ENCODE data around the gene NKPD1.

Gene NKPD1

GRCh38 chr19:45117671-45118070, 43.1 kb downstream of the NKPD1 start:
- DNase-seq (ENCODE audit: low spot score) = no peak

GRCh38 chr19:45117167-45117594, 43.6 kb downstream of the NKPD1 start:
- no peak for DNase-seq (ENCODE audit: low spot score)

- DNase-seq (ENCODE audit: low spot score) = no peak
Measured at GRCh38 chr19:45115809-45116615, 44.8 kb downstream of the NKPD1 start.

GRCh38 chr19:45114116-45114515, 46.7 kb downstream of the NKPD1 start:
- DNase-seq (ENCODE audit: low spot score) = no peak

- no peak for DNase-seq (ENCODE audit: low spot score)
Measured at GRCh38 chr19:45113628-45114027, 47.2 kb downstream of the NKPD1 start.

GRCh38 chr19:45112111-45112827, 48.5 kb downstream of the NKPD1 start:
- no peak for DNase-seq (ENCODE audit: low spot score)
